HepG2 (cell line): ENCODE measurements around the gene HMX1. TPM values are rescaled to one million over a fixed set of nuclear protein-coding genes. Genes with fewer than 3 reads are reported as not detected.

Source experiments
- ATAC-seq: fragments of 200-7000 bp; cut with Tn5 transposase; 3 replicates; pipeline ENCODE4 v1.9.1; 2020; ENCODE audit warnings: mild to moderate bottlenecking, moderate library complexity
- BruUV-seq: library from RNA; stranded (reverse); fragments of 400-500 nt; replicated peaks from 2 replicates; lab custom pipeline; 2021; lab: Mats Ljungman, UMichigan
- CTCF ChIA-PET: fragments of 300-600 bp; formaldehyde crosslinking; extraction: SDS; loops from one replicate; lab custom pipeline; 2021; ENCODE audit warnings: low total read pairs, inconsistent platforms, low intra/inter-chr PET ratio; lab: Yijun Ruan, JAX
- POLR2A ChIA-PET: fragments of 350-600 bp; sonication (Branson Sonifier 250); formaldehyde crosslinking; loops from one replicate; lab custom pipeline; 2020; ENCODE audit warnings: antibody characterized with exemption, inconsistent platforms; lab: Yijun Ruan, JAX
- DNase-seq: peaks from one replicate; pipeline ENCODE4 v3.0.0-alpha.2; 2015; ENCODE audit warnings: low spot score
- FAIRE-seq: peaks from 3 replicates; lab custom pipeline; 2011; peaks lifted over from hg19 to GRCh38; lab: Jason Lieb, UNC
- H2AFZ ChIP-seq: one replicate; pipeline ENCODE4 v1.6.1; 2011; ENCODE audit warnings: low read length, inconsistent platforms
- H3K27ac ChIP-seq: fragments of 300-600 bp; 3 replicates; pipeline ENCODE4 v1.8.0; 2011; ENCODE audit warnings: mixed run types, mild to moderate bottlenecking, mixed read lengths, low read length, inconsistent platforms; ENCODE audit not compliant: insufficient read depth; ENCODE audit errors: extremely low read length
- H3K27me3 ChIP-seq, 2 experiments: fragments of 200-600 bp in 1 of 2; 2 replicates in 1 of 2; 3 replicates in 1 of 2; pipeline versions ENCODE4 v1.6.0 to v1.8.0; 2011; ENCODE audit warnings: low read length in 2 of 2, mild to moderate bottlenecking in 2 of 2, moderate library complexity in 2 of 2, inconsistent platforms in 1 of 2; ENCODE audit not compliant: insufficient read depth in 2 of 2, control insufficient read depth in 1 of 2
- H3K36me3 ChIP-seq, 2 experiments: fragments of 200-600 bp in 1 of 2; replicated peaks in 1 of 2; 2 replicates in 1 of 2; 3 replicates in 1 of 2; pipeline versions ENCODE4 v1.5.1 to v1.8.0; 2011; ENCODE audit warnings: low read length in 2 of 2, inconsistent platforms in 1 of 2; ENCODE audit not compliant: insufficient read depth in 2 of 2, control insufficient read depth in 1 of 2
- H3K4me1 ChIP-seq: 2 replicates; pipeline ENCODE4 v1.5.1; 2012; ENCODE audit warnings: low read length, inconsistent platforms; ENCODE audit not compliant: insufficient read depth
- H3K4me2 ChIP-seq: 2 replicates; pipeline ENCODE4 v1.6.0; 2011; ENCODE audit warnings: low read depth, low read length, inconsistent platforms
- H3K4me3 ChIP-seq, 3 experiments: fragments of 200-600 bp in 1 of 3; sonication (generic), shearing (Covaris generic) in 1 of 3; replicated peaks in 1 of 3; 2 replicates each; pipeline ENCODE4 v1.5.1; 2011 to 2016; ENCODE audit warnings: low read length in 3 of 3, inconsistent platforms in 2 of 3, low read depth in 2 of 3, mild to moderate bottlenecking in 2 of 3, control low read depth in 1 of 3, mixed read lengths in 1 of 3; ENCODE audit not compliant: insufficient read depth in 1 of 3
- H3K79me2 ChIP-seq: one replicate; pipeline ENCODE4 v1.6.1; 2011; ENCODE audit warnings: low read length, inconsistent platforms; ENCODE audit not compliant: insufficient read depth
- H3K9ac ChIP-seq: 2 replicates; pipeline ENCODE4 v1.6.0; 2011; ENCODE audit warnings: mild to moderate bottlenecking, low read depth, low read length, inconsistent platforms; ENCODE audit not compliant: insufficient read depth
- H3K9me3 ChIP-seq: 2 replicates; pipeline ENCODE4 v1.5.1; 2012; ENCODE audit warnings: mild to moderate bottlenecking, low read length
- H4K20me1 ChIP-seq: 2 replicates; pipeline ENCODE4 v1.6.0; 2011; ENCODE audit warnings: inconsistent platforms, mild to moderate bottlenecking, low read length, moderate library complexity; ENCODE audit not compliant: insufficient read depth
- DRAP1 ChIP-seq: IDR thresholded peaks from 2 replicates; pipeline ENCODE4 v1.6.1; 2016; ENCODE audit warnings: missing genetic modification reagents, missing compliant biosample characterization
- EP300 ChIP-seq, 3 experiments: sonication (generic) in 1 of 3; formaldehyde crosslinking in 1 of 3; IDR thresholded peaks; 2 replicates each; pipeline versions ENCODE4 v1.5.1 to v1.6.1; 2011 to 2020; ENCODE audit warnings: low read depth in 2 of 3, low read length in 2 of 3, borderline replicate concordance in 1 of 3, improper control_type of control experiment in 1 of 3, mild to moderate bottlenecking in 1 of 3, missing genetic modification reagents in 1 of 3, moderate library complexity in 1 of 3
- FOXA3 ChIP-seq: IDR thresholded peaks from 2 replicates; pipeline ENCODE4 v1.6.1; 2016; ENCODE audit warnings: missing genetic modification reagents, missing compliant biosample characterization
- HDAC6 ChIP-seq: fragments of 200-600 bp; sonication (generic); IDR thresholded peaks from 2 replicates; pipeline ENCODE4 v1.7.0; 2017; ENCODE audit warnings: mild to moderate bottlenecking, antibody characterized with exemption, low read length, low read depth
- KDM6A ChIP-seq: IDR thresholded peaks from 2 replicates; pipeline ENCODE4 v1.6.1; 2016; ENCODE audit warnings: low read depth
- SNAI1 ChIP-seq: sonication (generic); formaldehyde crosslinking; IDR thresholded peaks from 2 replicates; pipeline ENCODE4 v1.5.0; 2020; ENCODE audit warnings: mild to moderate bottlenecking, missing genetic modification reagents, borderline replicate concordance
- SP5 ChIP-seq: IDR thresholded peaks from 2 replicates; pipeline ENCODE4 v1.6.1; 2016; ENCODE audit warnings: low read depth, borderline replicate concordance
- ZFP91 ChIP-seq: sonication (generic); formaldehyde crosslinking; IDR thresholded peaks from 2 replicates; pipeline ENCODE4 v1.9.0; 2022; ENCODE audit warnings: missing genetic modification reagents, mild to moderate bottlenecking, borderline replicate concordance
- ZNF251 ChIP-seq: sonication (generic); formaldehyde crosslinking; IDR thresholded peaks from 2 replicates; pipeline ENCODE4 v1.9.0; 2021; ENCODE audit warnings: mild to moderate bottlenecking, missing genetic modification reagents
- ZNF609 ChIP-seq: sonication (generic); formaldehyde crosslinking; IDR thresholded peaks from 2 replicates; pipeline ENCODE4 v1.4.0; 2020; ENCODE audit warnings: mild to moderate bottlenecking, missing genetic modification reagents, borderline replicate concordance
- ZNF782 ChIP-seq: sonication (generic); formaldehyde crosslinking; IDR thresholded peaks from 2 replicates; pipeline ENCODE4 v1.4.0; 2020; ENCODE audit warnings: missing genetic modification reagents, mild to moderate bottlenecking, borderline replicate concordance
- ZNF839 ChIP-seq: sonication (generic); formaldehyde crosslinking; IDR thresholded peaks from 2 replicates; pipeline ENCODE4 v1.4.0; 2020; ENCODE audit warnings: missing genetic modification reagents, mild to moderate bottlenecking, borderline replicate concordance
- ZNF891 ChIP-seq: sonication (generic); formaldehyde crosslinking; IDR thresholded peaks from 2 replicates; pipeline ENCODE4 v1.5.0; 2020; ENCODE audit warnings: mild to moderate bottlenecking, missing genetic modification reagents
- WGBS: methylation state at CpG from one replicate; pipeline ENCODE4 v1.1.6; 2017; ENCODE audit warnings: low lambda C conversion rate; 5-methylcytosine and 5-hydroxymethylcytosine counted together
- in situ Hi-C: cut with HindIII; loops from 2 replicates; pipeline ENCODE4 v1.10.0; 2017; ENCODE audit warnings: low pct_unique_long_range_greater_than_20kb; ENCODE audit not compliant: extremely low pct_ligation_motif_present
- intact Hi-C: fragments of 100-400 bp; cut with micrococcal nuclease; formaldehyde crosslinking; loops from one replicate; pipeline ENCODE4 v1.10.0; 2022; ENCODE audit not compliant: unreplicated experiment
- polyA plus RNA-seq, 8 experiments: library from polyadenylated mRNA; depleted of rRNA in 3 of 8; stranded (reverse) in 7 of 8; unstranded in 1 of 8; fragments of >200 nt; fragmentation: Illumina TruSeq in 4 of 8; extraction: Trizol in 4 of 8; gene quantifications; 2 replicates each; pipeline versions ENCODE4 v1.2.1 to v1.2.3, GENCODE V29; 2011 to 2016; ENCODE audit warnings: low read depth in 4 of 8, missing spikeins in 1 of 8, mixed read lengths in 1 of 8; ENCODE audit not compliant: insufficient read depth in 1 of 8
- total RNA-seq, 5 experiments: library from RNA; depleted of rRNA; stranded (reverse); fragments of >200 nt; fragmentation: Illumina TruSeq; extraction: Trizol; gene quantifications; 2 replicates each; pipeline ENCODE4 v1.2.3, GENCODE V29; 2016; ENCODE audit warnings: low read depth in 1 of 5

Gene HMX1
- total and polyA plus RNA-seq, 2 of the 13 experiments (the other 11 are each of a cell fraction or from before 2014, with no cell fraction given) = not detected

- BruUV-seq = no TSS peak
- POLR2A ChIA-PET = no interaction called here
- CTCF ChIA-PET = no interaction called here
- TF ChIP-seq KDM6A (no peak), ZNF782 (CRISPR knock-in tag) (no peak), EP300 (IDR thresholded peaks at IDR 0.05; ENCODE audit: low read depth in 2 of 2, low read length in 2 of 2) (no peak), EP300 (CRISPR knock-in tag; IDR thresholded peaks at IDR 0.05; ENCODE audit: borderline replicate concordance) (no peak), FOXA3 (CRISPR knock-in tag) (no peak), ZNF251 (CRISPR knock-in tag) (no peak), SNAI1 (CRISPR knock-in tag) (no peak), ZFP91 (CRISPR knock-in tag) (no peak), SP5 (CRISPR knock-in tag) (no peak), ZNF839 (no peak), DRAP1 (no peak), HDAC6 (no peak), ZNF891 (CRISPR knock-in tag) (no peak), ZNF609 (no peak)
Observed at GRCh38 chr4:8831221-8832112, 40.2 kb downstream of the HMX1 start.

More at GRCh38 chr4:8831221-8832112, 40.2 kb downstream of the HMX1 start:
- 20% methylated on average over 9 of the region's 13 CpGs for WGBS
- FAIRE-seq (no peak), ATAC-seq (no peak), DNase-seq (no peak)
- H3K4me1 ChIP-seq = no peaks in the 10 kb centered on the region
- H4K20me1 ChIP-seq = no peaks in the 10 kb centered on the region
- no peak overlapping the region for H3K4me3 ChIP-seq
- no peak overlapping the region for H3K4me2 ChIP-seq
- intact Hi-C loops = no loop called here
- H3K27ac ChIP-seq = no peak overlapping the region
- in situ Hi-C loops = no loop called here
- H3K27me3 ChIP-seq = peaks cover 6 to 31% of the 10 kb centered on the region in 2 experiments; a peak in 4 of 5 replicates
- H3K36me3 ChIP-seq = no peaks in the 10 kb centered on the region
- no peaks in the 10 kb centered on the region for H3K79me2 ChIP-seq
- H3K9me3 ChIP-seq = no peaks in the 10 kb centered on the region
- no peak overlapping the region for H2AFZ ChIP-seq
- no peak overlapping the region for H3K9ac ChIP-seq
